GM18526 (cell line): ENCODE measurements around the gene FAM174B.

Experiments used
- POLR2A ChIP-seq: IDR thresholded peaks from 3 replicates; pipeline ENCODE4 v1.6.1; 2011; ENCODE audit not compliant: insufficient read length; ENCODE audit errors: extremely low read depth

The FAM174B gene

DNA sequence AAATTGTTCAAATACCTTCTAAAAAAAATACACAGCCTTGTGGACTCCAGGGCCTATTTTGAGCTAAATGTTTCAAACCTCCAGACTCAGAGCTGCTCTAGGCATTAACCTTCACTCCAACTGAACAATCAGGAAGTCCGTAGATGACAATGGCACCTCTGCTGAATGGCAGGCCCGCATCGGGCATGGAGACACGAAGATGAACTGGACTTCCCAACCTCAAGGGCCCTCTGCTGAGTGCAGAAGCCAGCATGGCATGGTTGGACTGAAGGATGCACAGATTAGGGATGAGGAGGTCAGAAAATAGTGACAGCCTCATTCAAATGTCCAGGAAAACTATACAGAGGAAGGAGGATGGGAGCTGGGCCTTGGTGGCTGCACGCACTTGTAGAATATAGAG, 2.2 kb downstream of the FAM174B start:
- no peak for TF ChIP-seq POLR2A

DNA sequence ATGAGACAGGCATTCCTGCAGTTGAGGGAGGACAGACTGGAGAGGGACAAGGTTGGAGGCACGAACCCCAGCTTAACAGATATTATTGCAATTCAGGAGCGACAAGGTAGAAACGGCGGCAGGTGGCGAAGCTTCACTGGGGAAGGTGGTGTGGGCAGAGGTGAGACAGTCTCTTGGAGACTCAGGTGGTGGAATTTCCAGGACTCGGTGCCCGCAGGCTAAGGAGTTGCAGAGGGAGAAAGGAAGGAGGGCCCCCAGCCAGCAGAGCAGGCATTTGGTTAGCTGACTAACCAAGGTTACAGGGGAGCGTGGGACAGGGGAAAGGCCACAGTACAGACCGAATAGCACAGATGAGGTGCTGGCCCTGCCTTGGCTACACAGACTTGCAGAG, 3.0 kb downstream of the FAM174B start:
- no peak for TF ChIP-seq POLR2A

DNA sequence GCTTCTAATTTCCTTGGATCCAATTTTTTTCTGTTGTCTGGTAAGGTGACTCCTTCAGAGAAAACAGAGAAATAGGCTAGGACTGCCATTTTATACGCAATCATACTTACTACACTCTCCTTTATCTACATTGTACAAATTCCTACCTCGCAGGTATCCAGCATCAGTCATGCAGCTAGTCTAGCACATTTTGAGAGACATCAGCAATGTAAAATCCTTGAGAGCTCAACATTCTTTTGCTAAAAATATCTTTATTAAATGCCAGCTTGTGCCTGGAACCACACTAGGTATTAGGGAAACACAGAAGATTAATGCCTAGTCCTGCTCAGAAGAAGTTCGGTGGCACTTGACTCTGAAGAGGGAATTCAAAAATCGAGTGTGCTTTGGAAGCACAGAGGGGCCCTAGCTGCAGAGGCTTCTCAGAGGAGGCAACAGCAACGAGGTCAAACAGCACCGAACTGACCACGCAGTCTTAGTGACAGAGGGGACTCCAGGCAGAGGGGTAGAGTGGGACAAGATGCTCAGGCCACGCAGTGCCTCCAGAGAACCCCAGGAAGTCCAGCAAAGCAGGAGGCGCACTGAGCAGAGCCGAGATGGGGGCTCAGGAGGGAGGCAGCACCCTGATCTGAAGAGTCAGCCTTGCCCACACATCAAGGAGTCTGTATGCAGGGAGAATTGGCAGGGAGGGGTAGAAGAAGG, 3.5 kb downstream of the FAM174B start:
- no peak for TF ChIP-seq POLR2A

DNA sequence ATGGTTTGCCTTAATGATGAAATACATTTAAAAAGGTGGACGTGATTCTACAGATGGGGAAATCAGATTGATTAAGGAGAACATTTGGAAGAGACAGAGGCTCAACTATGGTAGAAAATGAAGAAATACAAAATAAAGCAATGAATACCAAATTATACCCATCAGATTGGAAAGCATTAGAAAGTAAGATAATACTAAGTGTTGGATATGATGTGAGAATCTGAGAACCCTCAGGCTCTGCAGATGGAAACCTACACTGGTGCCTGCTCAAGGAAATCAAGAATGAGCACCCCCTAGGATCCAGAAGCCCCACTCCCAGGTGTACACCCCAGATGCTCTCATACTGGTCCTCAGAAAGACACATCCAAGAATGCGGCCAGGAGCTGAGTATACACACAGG, 4.6 kb downstream of the FAM174B start:
- TF ChIP-seq POLR2A, result no peak

DNA sequence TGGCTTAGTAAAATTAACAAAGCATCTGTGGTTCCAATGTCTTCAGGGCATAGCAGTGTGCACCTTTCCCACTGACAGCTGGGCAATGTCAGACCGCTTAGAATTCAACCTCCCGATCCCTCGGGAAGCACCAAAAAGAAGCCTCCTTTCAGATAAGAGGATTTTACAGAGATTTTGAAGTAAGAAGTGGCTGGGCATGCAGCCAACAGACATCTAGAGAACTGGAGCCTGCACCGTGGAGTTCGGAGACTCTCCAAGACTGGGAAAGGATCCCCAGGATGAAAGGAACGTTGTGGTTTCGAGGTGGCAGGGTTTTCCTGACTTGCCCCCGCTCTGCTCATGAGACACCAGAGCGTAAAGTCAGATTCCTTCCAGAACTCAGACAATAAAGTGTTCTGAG, 5.3 kb downstream of the FAM174B start:
- no peak for TF ChIP-seq POLR2A

DNA sequence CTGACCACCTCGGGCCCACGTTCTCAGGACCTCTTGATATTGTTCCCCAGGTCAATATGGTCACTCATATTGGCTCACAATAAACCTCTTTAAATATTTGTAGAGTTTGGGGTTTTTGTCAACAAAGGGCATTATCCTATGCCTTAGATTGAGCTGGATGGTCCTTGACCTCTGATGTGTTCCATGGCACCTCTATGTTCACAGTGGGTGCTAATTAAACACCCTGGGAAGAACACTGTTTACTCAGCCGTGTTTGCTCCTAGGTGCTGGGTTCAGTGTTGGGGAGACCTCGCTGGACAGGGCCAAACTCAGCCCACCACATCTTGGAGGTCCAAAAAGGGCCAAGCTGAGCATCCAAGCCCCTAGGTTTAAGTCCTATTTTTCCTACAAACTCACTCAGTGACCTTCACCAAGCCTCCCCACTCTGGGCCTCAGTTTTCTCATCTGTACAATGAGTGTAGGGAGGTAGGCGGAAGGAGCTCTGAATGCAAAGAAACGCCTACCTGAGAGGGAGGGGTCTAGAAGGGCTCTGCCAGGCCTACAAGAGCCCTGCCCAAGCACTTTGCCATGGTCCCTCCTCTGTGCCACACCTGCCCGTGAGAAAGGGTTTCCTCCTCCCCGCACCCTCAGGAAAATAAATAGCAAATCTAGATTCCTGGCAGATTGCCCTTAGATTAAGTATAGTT, 7.2 kb downstream of the FAM174B start:
- no peak for TF ChIP-seq POLR2A

DNA sequence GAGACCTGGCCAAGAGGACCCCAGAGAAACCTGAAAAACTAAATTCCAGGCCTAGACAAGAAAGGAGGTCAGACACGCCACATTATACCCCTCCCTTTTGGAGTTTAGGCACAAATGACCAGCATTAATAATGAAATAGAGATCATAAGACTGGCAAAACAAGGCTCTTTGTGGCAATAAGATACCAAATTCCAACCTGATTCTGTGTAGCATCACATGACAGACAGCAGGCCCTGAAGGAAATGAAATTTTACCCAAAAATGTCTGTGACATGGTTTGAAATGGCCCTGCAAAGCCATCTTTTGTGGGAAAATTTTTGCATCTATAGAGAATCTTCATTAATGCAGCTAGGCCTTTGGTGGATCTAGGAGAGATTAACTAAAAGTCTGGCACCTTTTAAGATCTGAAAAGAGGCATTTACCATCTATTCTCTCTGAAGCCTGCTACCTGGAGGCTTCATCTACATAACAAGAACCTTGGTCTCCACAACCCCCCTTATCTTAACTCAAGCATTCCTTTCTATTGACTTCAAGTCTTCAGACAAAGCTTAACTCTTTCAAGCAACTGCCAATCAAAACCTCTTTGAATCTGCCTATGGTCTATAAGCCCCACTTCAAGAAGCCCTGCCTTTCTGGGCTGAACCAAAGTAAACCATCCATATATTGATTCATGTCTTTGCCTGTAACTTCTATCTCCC, 8.0 kb downstream of the FAM174B start:
- TF ChIP-seq POLR2A, result no peak

DNA sequence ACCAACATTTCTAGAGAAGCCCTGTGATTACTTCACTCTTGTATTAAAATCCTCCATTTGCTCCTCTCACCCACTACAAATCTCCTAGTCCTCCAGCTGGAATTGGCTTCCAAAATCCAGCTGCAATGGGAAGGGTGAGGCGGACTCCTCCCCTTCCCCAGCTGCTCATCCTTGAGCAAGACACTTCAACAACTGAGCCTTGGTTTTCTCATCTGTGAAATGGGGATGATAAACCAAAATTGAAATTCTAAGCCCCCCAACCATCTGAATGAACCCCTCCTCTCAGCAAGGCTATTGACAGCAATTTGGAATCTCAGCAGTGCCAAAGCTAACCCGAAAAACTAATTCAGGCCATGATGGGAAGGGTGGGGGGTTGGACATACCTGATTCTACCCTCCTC, 9.4 kb downstream of the FAM174B start:
- TF ChIP-seq POLR2A, result no peak

DNA sequence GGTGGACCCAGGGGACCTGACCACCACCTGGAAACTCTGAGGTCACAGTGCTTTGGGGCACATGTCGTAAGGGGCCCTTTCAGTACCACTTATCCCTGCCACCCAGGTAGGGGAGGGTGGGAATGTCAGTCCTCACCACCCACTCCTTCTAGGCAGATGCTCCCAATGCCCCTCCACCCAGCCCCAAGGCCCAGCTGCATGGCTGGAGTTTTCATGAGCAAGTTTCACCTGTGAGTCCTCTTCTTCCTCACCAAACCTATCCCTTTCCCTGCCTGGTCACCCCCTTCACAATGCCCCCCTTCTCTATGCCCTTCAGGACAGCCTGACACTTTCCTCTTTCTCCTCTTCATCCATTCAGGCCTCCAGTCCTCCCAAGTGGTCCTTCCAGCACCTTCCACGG, 9.8 kb downstream of the FAM174B start:
- no peak for TF ChIP-seq POLR2A

DNA sequence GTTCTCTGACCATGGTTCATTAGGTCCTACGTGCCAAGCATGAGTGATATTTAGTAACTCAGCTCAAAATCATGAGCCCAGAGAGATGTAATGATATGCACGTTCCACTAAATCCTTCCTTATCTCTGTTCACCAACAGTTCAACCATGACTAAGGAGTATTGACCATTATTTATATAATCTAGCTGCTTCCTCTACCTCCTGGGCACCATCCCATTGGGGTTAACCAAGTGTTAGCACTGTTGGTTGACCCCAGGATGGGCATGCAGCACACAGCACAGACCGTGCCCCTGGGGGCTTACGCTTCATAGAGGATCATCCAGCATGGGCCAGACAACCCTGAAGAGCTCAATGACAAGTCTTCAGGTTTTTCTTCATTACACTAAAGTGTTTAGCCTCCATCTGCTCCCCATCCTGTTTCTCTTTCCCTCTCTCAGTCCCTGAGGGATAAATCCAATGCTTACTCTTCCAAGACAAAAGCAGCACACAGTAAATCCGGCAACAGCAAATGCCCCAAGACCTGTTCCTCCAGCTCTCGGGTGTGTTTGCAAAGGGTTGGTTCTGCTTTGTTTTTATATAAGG, 10.4 kb downstream of the FAM174B start:
- TF ChIP-seq POLR2A, result no peak

DNA sequence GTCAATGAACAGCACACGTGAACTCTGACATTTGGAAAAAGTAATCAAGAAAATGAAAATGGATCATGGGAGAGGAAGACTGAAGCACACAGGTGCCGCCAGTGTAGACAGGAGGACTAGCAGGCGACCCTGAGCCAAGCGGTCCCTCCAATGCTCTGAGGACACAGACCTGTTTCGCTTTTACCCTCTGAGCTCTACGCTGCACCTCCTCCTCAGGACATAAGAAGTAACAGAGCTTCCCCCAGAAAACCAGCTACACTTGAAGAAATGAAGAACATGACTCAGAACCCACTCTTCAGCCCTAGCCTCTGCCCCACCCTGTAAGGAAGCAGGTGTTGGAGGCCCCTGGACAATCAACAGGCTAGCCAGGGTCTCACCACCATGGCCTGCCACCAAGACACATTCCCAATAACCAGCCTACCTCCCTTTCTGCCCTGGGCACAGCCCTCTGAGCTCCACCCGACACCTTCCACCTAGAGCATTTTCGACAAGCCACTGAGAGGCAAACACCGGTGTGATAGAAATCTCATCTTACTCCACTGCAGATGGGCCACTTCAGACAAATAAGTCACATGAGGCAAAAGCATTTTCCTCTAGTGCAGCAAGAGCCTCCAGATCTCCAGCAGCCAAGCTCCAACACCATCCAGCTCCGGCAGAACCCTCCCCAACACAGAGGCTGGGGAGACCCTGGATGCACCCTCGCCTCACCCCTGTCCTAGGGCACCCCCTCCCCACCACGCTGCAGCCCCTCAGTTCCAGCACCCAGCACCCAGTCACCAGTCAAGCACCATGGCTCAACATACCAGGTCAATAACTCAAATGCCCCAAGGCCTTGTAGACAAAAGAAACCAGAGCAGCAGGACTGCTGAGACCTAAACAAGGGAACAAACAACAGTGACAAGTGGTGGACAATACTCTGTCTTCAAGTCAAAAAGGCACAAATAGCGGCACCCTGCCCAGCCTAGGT, 11.4 kb downstream of the FAM174B start:
- no peak for TF ChIP-seq POLR2A

DNA sequence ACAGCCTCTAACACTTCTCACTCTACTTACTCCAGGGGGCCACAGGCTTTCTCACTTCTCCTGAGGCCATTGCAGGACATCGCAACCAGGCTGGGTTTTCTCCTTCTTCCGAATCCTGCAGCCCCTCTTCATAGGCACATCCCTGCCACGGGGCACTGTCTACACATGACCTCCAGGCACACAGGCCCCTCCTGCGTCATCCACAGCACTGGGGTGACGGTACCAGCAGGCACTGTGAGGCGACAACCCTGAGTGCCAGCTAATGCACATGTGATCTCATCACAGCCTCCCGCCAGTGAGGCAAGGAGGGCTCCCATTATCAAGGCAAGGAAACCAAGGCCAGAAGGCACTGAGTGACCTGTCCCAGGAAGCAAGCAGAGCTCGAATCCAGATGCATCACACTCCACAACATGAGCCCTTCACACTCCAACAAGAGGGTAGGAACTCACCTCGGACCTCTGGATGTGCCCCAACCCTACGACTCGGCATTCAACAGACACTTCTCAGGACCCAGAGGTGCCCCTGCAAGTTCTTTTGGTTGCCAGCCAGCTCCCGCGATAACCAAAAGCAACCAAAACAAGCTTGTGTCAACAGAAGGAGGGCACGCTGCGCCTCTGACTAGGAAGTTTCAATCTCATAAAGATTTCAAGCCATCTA, 16.7 kb downstream of the FAM174B start:
- TF ChIP-seq POLR2A, result no peak

DNA sequence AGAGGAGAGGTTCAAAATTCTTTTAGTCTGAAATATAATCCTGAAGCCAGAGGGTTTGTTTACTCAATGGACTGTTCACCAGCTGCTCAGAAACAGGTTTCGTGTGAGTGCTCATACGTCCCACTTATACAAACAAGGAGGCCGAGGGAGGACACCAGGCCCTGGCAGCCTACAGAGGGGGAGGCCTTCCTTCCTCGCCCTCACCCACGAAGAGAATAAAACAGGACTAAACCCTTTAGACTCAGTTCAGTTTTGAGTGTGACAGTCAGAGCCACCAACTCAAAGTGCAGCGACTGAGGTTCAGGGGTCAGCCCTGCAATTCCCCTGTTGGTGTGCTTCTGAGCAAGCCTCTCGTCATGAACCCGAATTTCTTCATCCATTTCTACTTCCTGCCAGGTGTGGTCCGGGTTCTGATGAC, 17.3 kb downstream of the FAM174B start:
- no peak for TF ChIP-seq POLR2A

DNA sequence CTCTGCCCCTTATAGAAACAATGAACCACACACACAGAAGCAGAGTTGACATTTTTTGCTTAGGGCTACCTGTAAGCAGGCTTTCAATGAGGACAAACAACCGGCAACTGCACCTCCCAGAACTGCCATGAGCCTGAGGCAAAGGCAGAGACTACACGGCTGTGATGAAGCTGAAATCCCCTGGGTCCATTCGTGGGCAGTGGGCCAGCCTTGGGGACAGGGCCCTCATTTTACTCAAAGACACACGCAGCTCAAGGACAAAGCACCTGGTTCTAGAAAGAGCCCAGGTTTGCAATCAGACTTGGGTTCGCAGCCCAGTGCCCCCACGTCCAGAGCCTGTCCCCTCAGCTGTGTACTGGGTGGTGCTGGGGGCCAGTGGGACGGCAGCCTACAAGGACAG, 17.9 kb downstream of the FAM174B start:
- no peak for TF ChIP-seq POLR2A
